SKM-1 treated with dmso at 0.1 percent for 144 hours (cell line): ENCODE data around the gene TAF11.
"Not testable (repeated sequence)": the region's sequence is repeated elsewhere in the genome, so short reads cannot be mapped to it uniquely, and the experiment has no call there.

Experiments
- DNase-seq: peaks from one replicate; lab custom pipeline; 2025; ENCODE audit not compliant: unreplicated experiment; lab: John Stamatoyannopoulos, UW

Gene TAF11

GRCh38 chr6:34906826-34907225, 19.0 kb upstream of the TAF11 start:
- DNase-seq: no peak

DNA sequence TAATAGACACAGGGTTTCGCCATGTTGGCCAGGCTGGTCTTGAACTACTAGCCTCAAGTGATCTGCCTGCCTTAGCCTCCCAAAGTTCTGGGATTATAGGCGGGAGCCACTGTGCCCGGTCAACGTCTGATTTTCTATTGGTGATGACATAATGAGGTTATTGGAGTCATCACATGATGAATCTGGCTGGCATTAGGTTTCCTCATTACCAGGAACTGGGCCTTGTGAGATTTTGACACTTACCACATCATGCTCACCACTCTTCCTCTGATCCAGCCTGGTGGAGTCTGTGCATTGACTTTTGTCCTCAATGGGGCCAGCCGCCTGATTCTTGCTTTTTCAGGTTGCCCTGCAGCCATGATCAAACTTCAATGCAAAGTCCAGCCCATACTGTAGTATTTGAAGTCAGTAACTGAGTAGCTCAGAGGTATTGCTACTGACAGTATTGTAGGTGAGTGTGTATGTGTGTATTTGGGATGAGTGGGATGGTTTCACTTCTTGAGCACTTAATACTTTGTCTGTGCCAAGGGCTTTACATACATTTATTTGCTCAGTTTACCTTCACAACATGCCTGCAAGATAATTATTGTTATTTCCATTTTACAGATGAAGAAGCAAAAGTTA, 17.3 kb upstream of the TAF11 start:
- no peak for DNase-seq

GRCh38 chr6:34901930-34902329, 14.1 kb upstream of the TAF11 start:
- no peak for DNase-seq

DNA sequence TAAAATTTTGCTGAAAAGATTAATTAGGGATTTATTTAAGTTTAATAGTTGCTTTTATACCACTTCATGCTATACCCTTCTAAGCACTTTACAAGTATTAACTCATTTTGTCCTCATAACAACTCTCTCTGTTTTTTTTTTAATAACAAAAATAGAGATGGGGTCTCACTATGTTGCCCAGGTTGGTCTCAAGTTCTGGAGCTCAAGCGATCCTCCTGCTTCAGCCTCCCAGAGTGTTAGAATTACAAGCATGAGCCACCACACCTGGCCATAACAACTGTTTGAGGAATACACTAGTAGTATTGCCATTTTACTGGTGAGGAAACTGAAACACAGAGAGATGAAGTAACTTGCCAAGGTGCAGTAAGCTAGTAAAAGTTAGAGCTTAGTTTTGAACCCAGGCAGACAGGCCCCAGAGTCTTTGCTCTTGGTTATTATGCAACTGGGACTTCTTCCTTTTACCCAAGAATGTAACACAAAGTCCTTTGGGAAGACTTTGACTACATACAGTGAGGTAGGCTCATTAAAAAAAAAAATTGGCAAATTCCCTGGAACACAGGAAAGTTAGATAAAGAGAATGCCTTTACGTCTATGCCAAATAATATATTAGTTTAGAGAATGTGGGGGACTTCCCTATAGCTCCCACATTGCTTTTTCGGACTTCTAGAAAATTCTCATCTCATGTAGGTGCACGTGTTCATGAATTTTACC, 12.6 kb upstream of the TAF11 start:
- DNase-seq: no peak

GRCh38 chr6:34899748-34900147, 11.9 kb upstream of the TAF11 start:
- not testable (repeated sequence) for DNase-seq

DNA sequence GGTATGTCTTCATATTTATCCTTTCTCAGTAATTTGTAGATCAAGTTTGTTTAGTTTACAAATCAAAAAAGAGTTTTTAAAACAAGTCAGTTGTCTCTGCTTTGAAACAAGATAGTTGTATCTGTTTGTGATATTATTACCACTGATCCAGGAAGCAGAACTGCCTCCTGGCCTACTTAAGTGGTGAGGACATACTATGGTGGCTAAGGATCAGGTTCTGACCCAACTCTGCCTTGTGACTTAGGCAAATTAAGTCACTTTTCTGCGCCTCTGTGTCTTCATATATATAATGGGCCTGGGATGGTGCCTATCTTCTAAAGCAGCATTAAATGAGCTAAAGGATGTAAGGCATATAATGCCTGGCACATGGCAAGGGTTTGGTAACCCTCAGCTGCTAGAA, 9.9 kb upstream of the TAF11 start:
- no peak for DNase-seq

DNA sequence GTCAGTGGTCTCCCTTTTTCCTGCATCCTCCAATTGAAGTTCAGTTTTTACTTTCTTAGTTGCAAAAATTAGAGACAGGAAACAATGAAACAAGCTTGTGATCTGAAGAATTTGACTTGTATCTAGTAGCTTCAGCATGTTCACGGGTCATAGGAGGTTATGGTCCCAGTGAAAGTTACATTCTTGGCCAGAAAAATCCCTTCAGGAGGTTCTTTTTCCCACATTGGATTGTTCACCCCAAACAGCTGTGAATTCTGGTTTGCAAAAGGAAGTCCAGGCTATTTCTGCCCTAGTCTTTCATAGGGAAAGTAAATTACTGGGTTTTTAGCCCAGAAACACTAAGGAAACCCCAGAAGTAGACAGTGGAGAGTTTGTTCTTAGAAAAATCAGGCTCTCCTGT, 9.3 kb upstream of the TAF11 start:
- no peak for DNase-seq

- no peak for DNase-seq
Observed at GRCh38 chr6:34894693-34895092, 6.9 kb upstream of the TAF11 start.

- no peak for DNase-seq
Observed at GRCh38 chr6:34891296-34891695, 3.5 kb upstream of the TAF11 start.

DNA sequence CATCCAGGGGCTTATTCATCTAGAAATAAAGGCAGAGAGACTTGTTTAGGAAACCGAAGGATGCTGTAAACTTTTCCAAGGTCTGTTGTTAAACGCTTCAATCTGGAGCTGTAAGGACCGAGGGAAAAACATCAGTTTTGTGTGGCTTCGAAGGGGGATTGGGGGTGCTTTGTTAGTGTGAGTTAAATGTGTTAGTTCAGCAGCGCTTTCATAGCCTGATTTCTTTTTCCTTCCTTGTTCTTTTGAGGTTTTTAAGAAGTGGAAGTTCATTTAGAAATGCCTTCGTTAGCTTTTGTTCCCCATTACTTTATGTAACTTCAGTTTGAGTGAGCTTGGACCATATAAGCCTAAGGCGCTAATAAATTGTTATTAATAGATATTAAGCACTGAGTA, 2.7 kb upstream of the TAF11 start:
- DNase-seq: peak; percentile 49

- peak; percentile 39 for DNase-seq
Observed at GRCh38 chr6:34888874-34889555, 1.2 kb upstream of the TAF11 start, which contains the start of gene ANKS1A. Gene ANKS1A, plus strand, starts transcription at chr6:34889255. Its CDS starts 148 bp downstream, at chr6:34889403.

- no peak for DNase-seq
Observed at GRCh38 chr6:34888514-34888856, 643 bp upstream of the TAF11 start.

DNA sequence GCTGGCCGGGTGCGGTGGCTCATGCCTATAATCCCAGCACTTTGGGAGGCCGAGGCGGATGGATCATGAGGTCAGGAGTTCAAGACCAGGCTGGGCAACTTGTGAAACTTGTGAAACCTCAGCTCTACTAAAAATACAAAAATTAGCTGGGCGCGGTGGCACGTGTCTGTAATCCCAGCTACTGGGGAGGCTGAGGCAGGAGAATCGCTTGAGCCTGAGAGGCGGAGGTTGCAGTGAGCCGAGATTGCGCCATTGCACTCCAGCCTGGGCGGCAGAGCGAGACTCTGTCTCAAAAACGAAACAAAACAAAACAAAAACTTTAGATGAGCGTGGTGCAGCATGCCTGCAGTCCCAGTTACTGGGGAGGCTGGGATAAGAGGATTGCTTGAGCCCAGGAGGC, 2.0 kb downstream of the TAF11 start:
- not testable (repeated sequence) for DNase-seq

DNA sequence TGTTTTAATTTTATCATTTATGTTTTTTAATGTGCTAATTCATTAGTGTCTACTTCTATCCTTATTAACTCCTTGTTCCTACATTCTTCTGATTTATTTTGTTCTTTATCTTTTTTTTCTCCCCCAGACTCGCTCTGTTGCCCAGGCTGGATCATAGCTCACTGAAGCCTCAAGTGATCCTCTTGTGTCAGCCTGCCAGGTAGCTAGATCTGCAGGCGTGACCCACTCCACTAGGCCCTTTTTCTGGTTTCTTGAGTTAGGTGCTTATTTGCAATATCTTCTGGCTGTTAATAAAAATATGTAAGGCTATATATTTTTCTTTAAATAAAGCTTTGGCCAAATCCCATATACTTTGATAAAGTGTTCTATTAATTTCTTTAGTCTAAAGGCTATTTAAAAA, 2.8 kb downstream of the TAF11 start:
- no peak for DNase-seq

DNA sequence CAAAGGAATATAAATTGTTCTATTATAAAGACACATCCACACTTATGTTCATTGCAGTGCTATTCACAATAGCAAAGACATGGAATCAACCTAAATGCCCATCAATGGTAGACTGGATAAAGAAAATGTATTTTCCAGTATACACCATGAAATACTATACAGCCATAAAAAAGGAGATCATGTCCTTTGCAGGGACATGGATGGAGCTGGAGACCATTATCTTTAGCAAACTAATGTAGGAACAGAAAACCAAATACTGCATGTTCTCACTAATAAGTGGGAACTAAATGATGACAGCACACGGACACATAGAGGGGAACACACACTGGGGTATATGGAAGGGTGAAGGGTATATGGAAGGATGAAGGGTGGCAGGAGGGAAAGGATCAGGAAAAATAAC, 3.8 kb downstream of the TAF11 start:
- not testable (repeated sequence) for DNase-seq

- no peak for DNase-seq
Observed at GRCh38 chr6:34877869-34878485, 9.9 kb downstream of the TAF11 start.

DNA sequence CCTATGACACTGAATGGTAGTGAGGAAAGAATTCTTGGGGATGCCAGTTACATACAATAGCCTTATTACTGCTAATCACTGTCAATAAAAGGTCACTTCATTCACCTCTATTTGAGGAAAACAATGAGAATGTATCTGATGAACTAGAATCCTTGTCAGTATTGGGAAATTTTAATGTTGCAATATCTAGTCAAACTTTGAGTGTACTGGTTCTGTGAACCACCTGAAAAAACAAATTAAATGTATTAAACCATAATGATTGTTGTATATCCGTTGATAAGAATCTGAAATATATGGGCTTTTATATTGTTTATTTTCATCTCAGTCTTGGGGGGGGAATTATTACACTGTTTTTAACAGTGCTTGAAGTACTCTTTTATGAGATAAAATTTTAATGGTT, 10.6 kb downstream of the TAF11 start:
- DNase-seq: no peak

GRCh38 chr6:34876472-34876871, 11.4 kb downstream of the TAF11 start:
- no peak for DNase-seq

DNA sequence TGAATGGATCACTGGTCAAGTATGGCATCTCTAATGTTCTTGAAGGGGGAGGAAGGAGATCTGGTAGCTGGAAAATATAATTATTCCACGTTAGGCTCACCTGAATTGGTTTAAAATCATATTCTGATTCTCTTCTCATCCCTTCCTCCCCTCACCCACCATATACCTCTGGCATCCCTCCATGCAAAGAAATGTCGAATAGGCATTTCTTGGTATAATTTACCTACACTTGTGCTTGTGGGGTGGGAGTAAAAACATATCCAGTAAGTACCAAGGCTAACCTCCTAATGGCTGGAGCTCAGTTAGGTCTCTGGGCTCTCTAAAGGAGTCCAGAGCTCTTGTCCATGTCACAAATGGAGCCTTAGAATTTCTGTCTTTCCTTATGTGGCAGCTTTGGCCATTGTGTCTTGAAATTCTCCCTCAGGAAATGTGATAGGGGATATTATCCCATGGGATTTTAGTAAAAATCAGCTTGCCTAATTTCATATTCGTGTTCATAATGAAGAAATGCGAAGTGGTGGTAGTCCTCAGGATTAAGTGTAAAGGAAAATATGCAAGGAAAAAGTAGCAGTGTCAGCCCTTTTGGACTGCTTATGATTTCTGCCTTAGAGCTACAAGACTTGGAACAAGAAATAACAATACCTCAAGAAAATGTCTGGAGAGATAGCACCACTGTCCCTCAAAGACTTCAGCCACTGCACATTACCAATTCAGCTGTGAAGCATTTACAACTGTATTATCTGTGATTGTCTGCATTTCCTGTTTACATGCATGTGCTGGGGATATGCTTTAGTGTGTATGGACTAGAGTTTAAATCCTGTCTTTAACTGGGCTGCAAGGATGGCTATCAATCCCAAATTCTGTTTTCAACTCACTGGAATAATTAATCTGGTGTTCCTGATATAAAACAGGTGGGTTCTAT, 12.3 kb downstream of the TAF11 start:
- DNase-seq: no peak

DNA sequence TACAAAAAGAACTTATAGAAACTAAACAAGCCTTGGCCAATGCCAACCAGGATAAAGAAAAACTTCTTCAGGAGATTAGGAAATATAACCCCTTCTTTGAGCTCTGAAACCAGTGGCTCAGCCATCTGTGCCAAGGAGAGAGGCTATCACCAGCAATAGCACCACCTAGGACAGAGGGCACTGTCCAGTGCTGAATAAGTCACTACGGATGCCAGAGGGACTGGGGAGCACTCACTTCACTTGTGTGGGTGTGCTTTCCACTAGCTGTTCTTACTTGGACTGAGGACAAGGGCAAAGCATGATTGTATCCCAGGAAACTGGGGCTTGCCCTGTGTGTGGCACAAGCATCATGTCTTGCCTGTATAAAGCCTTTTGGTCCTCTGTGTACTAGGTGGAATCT, 15.5 kb downstream of the TAF11 start:
- DNase-seq: no peak

GRCh38 chr6:34871853-34872252, 16.0 kb downstream of the TAF11 start:
- no peak for DNase-seq
